Uterus (tissue), 4 donors: ENCODE results near the gene DACT1. TPM values are rescaled to one million over a fixed set of nuclear protein-coding genes. Genes with fewer than 3 reads are reported as not detected.

Source experiments
- DNase-seq, 2 donors: peaks; one replicate each; pipeline ENCODE4 v3.0.0-alpha.2; 2019 to 2020
- H3K27ac ChIP-seq, 2 donors: fragments of 200-600 bp; sonication (generic); 1 replicate in 1 of 2; 2 replicates in 1 of 2; pipeline ENCODE4 v1.5.1; 2016 to 2018
- H3K27me3 ChIP-seq, 2 donors: fragments of 200-600 bp; sonication (generic); one replicate each; pipeline ENCODE4 v1.5.1; 2018 to 2019; ENCODE audit warnings: control low read depth in 1 of 2
- H3K36me3 ChIP-seq, 2 donors: fragments of 200-600 bp; sonication (generic); one replicate each; pipeline ENCODE4 v1.5.1; 2019; ENCODE audit warnings: control low read depth in 1 of 2
- H3K4me1 ChIP-seq, 2 donors: fragments of 200-600 bp; sonication (generic); one replicate each; pipeline ENCODE4 v1.5.1; 2018 to 2019; ENCODE audit warnings: control low read depth in 1 of 2
- H3K4me3 ChIP-seq, 2 donors: fragments of 200-600 bp; sonication (generic); 1 replicate in 1 of 2; 2 replicates in 1 of 2; pipeline ENCODE4 v1.5.1; 2018 to 2019; ENCODE audit warnings: mild to moderate bottlenecking in 1 of 2
- H3K9me3 ChIP-seq, 2 donors: fragments of 200-600 bp; sonication (generic); one replicate each; pipeline ENCODE4 v1.5.1; 2019; ENCODE audit warnings: control low read depth in 1 of 2
- POLR2A ChIP-seq, 2 donors: fragments of 450-650 bp; IDR thresholded peaks; one replicate each; pipeline ENCODE4 v1.6.1; 2016; ENCODE audit warnings: antibody characterized with exemption in 2 of 2, mild to moderate bottlenecking in 1 of 2, moderate library complexity in 1 of 2
- intact Hi-C: fragments of 100-400 bp; cut with DNase I; formaldehyde crosslinking; loops from one replicate; pipeline ENCODE4 v1.15.1; 2023; ENCODE audit warnings: low total_unique reads
- total RNA-seq, 4 donors: library from RNA; depleted of rRNA in 3 of 4; stranded (reverse); fragments of >200 nt in 3 of 4; gene quantifications; one replicate each; pipeline versions ENCODE4 v1.1.0 to v1.2.4, GENCODE V29; 2014 to 2023
- TF ChIP-seq, protein P1 (sequence below), 4 experiments: fragments of 200-600 bp in 2 of 4; fragments of 450-650 bp in 2 of 4; sonication (generic) in 2 of 4; IDR thresholded peaks; one replicate each; pipeline ENCODE4 v1.5.1; 2016 to 2019; ENCODE audit warnings: antibody characterized with exemption in 4 of 4, mild to moderate bottlenecking in 2 of 4, moderate library complexity in 1 of 4
- donor health status: DM: yes; HTN: yes; CAD: no.

Gene DACT1
- total RNA-seq, 4 donors from 2014 or later: 1.5 to 49.6 (median 10.5) TPM

DNA sequence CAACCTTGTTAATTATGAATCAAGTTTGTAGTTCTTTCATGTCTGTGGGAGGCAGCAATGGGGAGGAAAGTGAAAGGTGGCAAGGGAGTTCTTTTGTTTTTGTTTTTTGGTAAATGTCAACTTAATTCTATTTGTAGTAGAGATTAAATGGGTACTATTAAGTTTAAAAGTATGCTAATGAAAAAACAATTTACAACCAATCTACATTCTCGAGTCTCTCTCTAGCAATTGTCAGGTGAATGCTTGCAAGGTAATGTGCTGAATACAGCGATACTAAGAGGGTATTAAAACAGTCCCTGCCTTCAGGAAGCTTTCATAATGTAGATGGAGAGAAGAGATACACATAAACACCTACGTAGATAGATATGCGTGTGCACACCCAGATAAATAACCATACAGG lies 1.6 kb upstream of the DACT1 start:
- no peaks in the 10 kb centered on the region for H3K9me3 ChIP-seq
- DNase-seq: no peak
- TF ChIP-seq POLR2A (IDR thresholded peaks at IDR 0.05): no peak
- TF ChIP-seq, protein P1, sequence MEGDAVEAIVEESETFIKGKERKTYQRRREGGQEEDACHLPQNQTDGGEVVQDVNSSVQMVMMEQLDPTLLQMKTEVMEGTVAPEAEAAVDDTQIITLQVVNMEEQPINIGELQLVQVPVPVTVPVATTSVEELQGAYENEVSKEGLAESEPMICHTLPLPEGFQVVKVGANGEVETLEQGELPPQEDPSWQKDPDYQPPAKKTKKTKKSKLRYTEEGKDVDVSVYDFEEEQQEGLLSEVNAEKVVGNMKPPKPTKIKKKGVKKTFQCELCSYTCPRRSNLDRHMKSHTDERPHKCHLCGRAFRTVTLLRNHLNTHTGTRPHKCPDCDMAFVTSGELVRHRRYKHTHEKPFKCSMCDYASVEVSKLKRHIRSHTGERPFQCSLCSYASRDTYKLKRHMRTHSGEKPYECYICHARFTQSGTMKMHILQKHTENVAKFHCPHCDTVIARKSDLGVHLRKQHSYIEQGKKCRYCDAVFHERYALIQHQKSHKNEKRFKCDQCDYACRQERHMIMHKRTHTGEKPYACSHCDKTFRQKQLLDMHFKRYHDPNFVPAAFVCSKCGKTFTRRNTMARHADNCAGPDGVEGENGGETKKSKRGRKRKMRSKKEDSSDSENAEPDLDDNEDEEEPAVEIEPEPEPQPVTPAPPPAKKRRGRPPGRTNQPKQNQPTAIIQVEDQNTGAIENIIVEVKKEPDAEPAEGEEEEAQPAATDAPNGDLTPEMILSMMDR (IDR thresholded peaks at IDR 0.05): no peak
- H3K27ac ChIP-seq: no peak overlapping the region
- H3K27me3 ChIP-seq: no peaks in the 10 kb centered on the region
- no peaks in the 10 kb centered on the region for H3K4me1 ChIP-seq
- H3K36me3 ChIP-seq: no peaks in the 10 kb centered on the region
- intact Hi-C loops: no loop called here
- no peak overlapping the region for H3K4me3 ChIP-seq

GRCh38 chr14:58637040-58637390 lies 747 bp upstream of the DACT1 start:
- no peaks in the 10 kb centered on the region for H3K36me3 ChIP-seq
- H3K4me1 ChIP-seq: no peaks in the 10 kb centered on the region
- H3K27me3 ChIP-seq: no peaks in the 10 kb centered on the region
- peak overlapping the region; percentile 86 to 98 for H3K27ac ChIP-seq
- no peak for TF ChIP-seq POLR2A (IDR thresholded peaks at IDR 0.05)
- TF ChIP-seq, protein P1 (IDR thresholded peaks at IDR 0.05): no peak
- no peaks in the 10 kb centered on the region for H3K9me3 ChIP-seq
- intact Hi-C loops: no loop called here
- DNase-seq: peak; percentile 59
- peak overlapping the region; percentile 52 to 95 for H3K4me3 ChIP-seq

GRCh38 chr14:58638231-58639197 lies 752 bp downstream of the DACT1 start:
- H3K27ac ChIP-seq: peak overlapping the region; percentile 86 to 98
- H3K4me1 ChIP-seq: no peaks in the 10 kb centered on the region
- H3K4me3 ChIP-seq: peak overlapping the region; percentile 52 to 95
- no peaks in the 10 kb centered on the region for H3K9me3 ChIP-seq
- no peaks in the 10 kb centered on the region for H3K36me3 ChIP-seq
- TF ChIP-seq, protein P1 (IDR thresholded peaks at IDR 0.05): peak in 1 of 4 experiments; percentile 0
- no peak for TF ChIP-seq POLR2A (IDR thresholded peaks at IDR 0.05)
- no peaks in the 10 kb centered on the region for H3K27me3 ChIP-seq
- intact Hi-C loops: no loop called here
- DNase-seq: peak; percentile 25 to 37

- DNase-seq: no peak
- intact Hi-C loops: no loop called here
- H3K27me3 ChIP-seq: no peaks in the 10 kb centered on the region
- H3K9me3 ChIP-seq: no peaks in the 10 kb centered on the region
- H3K27ac ChIP-seq: peak overlapping the region; percentile 86 to 98
- TF ChIP-seq, protein P1 (IDR thresholded peaks at IDR 0.05): no peak
- TF ChIP-seq POLR2A (IDR thresholded peaks at IDR 0.05): no peak
- no peaks in the 10 kb centered on the region for H3K36me3 ChIP-seq
- peak overlapping the region; percentile 52 to 95 for H3K4me3 ChIP-seq
- no peaks in the 10 kb centered on the region for H3K4me1 ChIP-seq
Measured at GRCh38 chr14:58639198-58639565, 1.4 kb downstream of the DACT1 start.

DNA sequence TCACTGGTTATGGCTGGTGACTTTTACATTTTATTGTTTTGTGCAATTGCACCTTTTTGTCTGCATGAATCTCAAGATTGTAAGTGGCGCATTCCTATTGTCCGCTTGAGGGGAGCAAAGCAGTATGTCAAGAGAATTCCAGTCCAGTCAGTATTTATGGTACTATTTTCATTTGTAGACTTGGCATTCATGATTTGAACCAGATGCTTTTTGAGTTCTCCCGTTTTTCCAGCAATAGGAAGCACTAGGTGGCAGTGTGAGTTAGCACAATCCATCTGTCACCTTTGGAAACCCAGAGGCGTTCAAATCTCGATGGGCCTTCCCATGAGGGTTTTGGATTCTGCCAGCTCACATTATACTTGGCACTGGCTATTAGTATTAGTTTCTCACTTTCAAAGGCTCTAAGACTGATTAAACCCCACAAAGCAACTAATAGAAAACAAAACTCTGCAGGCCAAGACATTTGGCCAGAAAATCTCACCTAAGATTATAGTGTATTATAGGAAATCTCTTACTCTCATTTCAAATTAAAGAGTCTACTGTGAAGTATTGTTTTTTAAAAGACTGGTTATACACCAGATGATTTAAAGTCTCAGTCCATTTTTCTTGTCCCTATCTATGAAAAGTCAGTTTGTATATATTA lies 2.2 kb downstream of the DACT1 start:
- Histone ChIP-seq H3K4me3 (peak overlapping the region in 1 of 2 donors; percentile 95), H3K36me3 (no peaks in the 10 kb centered on the region), H3K27ac (no peak overlapping the region), H3K27me3 (no peaks in the 10 kb centered on the region), H3K9me3 (no peaks in the 10 kb centered on the region), H3K4me1 (no peaks in the 10 kb centered on the region)
- intact Hi-C loops: no loop called here
- DNase-seq: peak in 1 of 2 donors; percentile 31
- TF ChIP-seq, protein P1 (IDR thresholded peaks at IDR 0.05): peak; percentile 45 to 52 (median 47)
- no peak for TF ChIP-seq POLR2A (IDR thresholded peaks at IDR 0.05)
